ENCODE data around the gene ETV5.
A peak's percentile ranks its signal among the peaks of the same experiment; 100 is the strongest.

ETV5 gene

DNA sequence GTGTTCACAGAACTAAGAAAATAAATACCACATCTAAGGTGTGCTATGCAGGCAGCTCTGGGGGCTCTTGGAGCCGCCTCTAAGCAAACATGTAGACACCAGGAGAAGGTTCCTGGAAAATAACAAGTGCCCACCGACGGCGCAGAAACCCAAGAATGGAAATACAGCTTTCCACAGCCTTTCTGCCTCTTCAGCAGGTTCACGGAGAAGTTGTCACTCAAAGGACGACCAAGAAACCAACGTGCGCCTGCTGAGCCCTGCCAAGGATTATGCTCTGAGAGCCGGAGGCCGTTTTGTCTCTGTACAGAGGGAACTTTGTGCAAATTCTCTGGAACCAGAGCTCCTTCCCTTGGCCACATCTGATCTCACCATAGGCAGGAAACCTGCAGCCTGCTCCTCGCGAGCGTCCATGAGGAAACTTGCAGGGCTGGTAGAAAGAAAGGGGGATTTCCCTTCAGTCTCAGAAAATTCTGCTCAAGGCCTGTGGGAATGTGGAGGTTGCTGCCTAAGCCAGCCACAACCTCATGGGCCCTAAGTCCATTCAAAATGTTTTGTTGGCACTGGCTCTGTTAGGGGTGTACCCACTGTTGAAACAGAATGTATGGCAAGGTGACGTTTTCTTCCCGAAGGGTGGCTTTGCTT is 40.6 kb upstream of the ETV5 start:
- no peak for DNase-seq
- POLR2A ChIA-PET: no interaction called here
- H3K27ac ChIP-seq (ENCODE audit: insufficient read depth in 1 of 2, low read depth in 1 of 2, low read length in 2 of 2, poor library complexity in 1 of 2, severe bottlenecking in 2 of 2): no peak overlapping the region
- H3K4me1 ChIP-seq (ENCODE audit: control extremely low read depth in 1 of 4, control insufficient read depth in 4 of 4, insufficient read depth in 4 of 4, low read length in 3 of 4): peaks cover 9 to 18% (median 13%) of the 10 kb centered on the region in 4 experiments
- no peaks in the 10 kb centered on the region for H3K36me3 ChIP-seq (ENCODE audit: control insufficient read depth in 4 of 4, insufficient read depth in 4 of 4, low read length in 3 of 4)
- H3K27me3 ChIP-seq (replicated peaks in 2 of 5; ENCODE audit: control insufficient read depth in 4 of 5, insufficient read depth in 5 of 5, low read length in 4 of 5): no peaks in the 10 kb centered on the region
- 93% methylated on average over 15 of the region's 15 CpGs for WGBS (ENCODE audit: insufficient coverage)
- H3K4me3 ChIP-seq (ENCODE audit: control insufficient read depth in 1 of 7, extremely low read depth in 1 of 7, insufficient read depth in 4 of 7, low read depth in 2 of 7, low read length in 6 of 7): no peak overlapping the region
- H3K9me3 ChIP-seq (ENCODE audit: control extremely low read depth in 1 of 5, control insufficient read depth in 4 of 5, insufficient read depth in 2 of 5, low read depth in 1 of 5, low read length in 4 of 5): no peaks in the 10 kb centered on the region
- CTCF ChIA-PET: interaction anchor here (1.5 kb wide), 1 partner anchor 93 kb away, joined by 5 read pairs; no protein-coding TSS in a partner anchor

- no peak for DNase-seq
- ChIA-PET CTCF (interaction anchor here (1.1 kb wide), 1 partner anchor 18 kb away, joined by 3 read pairs; no protein-coding TSS in a partner anchor), POLR2A (no interaction called here)
- Histone ChIP-seq H3K36me3 (ENCODE audit: control insufficient read depth in 4 of 4, insufficient read depth in 4 of 4, low read length in 3 of 4) (no peaks in the 10 kb centered on the region), H3K4me3 (ENCODE audit: control insufficient read depth in 1 of 7, extremely low read depth in 1 of 7, insufficient read depth in 4 of 7, low read depth in 2 of 7, low read length in 6 of 7) (no peak overlapping the region), H3K27me3 (replicated peaks in 2 of 5; ENCODE audit: control insufficient read depth in 4 of 5, insufficient read depth in 5 of 5, low read length in 4 of 5) (no peaks in the 10 kb centered on the region), H3K4me1 (ENCODE audit: control extremely low read depth in 1 of 4, control insufficient read depth in 4 of 4, insufficient read depth in 4 of 4, low read length in 3 of 4) (peaks cover 4 to 13% (median 9%) of the 10 kb centered on the region in 4 experiments), H3K27ac (ENCODE audit: insufficient read depth in 1 of 2, low read depth in 1 of 2, low read length in 2 of 2, poor library complexity in 1 of 2, severe bottlenecking in 2 of 2) (no peak overlapping the region), H3K9me3 (ENCODE audit: control extremely low read depth in 1 of 5, control insufficient read depth in 4 of 5, insufficient read depth in 2 of 5, low read depth in 1 of 5, low read length in 4 of 5) (no peaks in the 10 kb centered on the region)
- WGBS (ENCODE audit: insufficient coverage): 97% methylated on average over 4 of the region's 5 CpGs
These were observed 35.4 kb upstream of the ETV5 start for GRCh38 chr3:186144257-186144656.

GRCh38 chr3:186143250-186143649 is 34.4 kb upstream of the ETV5 start:
- H3K4me3 ChIP-seq (ENCODE audit: control insufficient read depth in 1 of 7, extremely low read depth in 1 of 7, insufficient read depth in 4 of 7, low read depth in 2 of 7, low read length in 6 of 7): no peak overlapping the region
- 86% methylated on average over 1 of the region's 1 CpG for WGBS (ENCODE audit: insufficient coverage)

GRCh38 chr3:186142393-186142932 is 33.6 kb upstream of the ETV5 start:
- CTCF ChIA-PET: interaction anchor here (1.1 to 1.9 kb wide), 4 partner anchors 9 to 30 kb away, joined by 3 to 6 read pairs (median 4); no protein-coding TSS in a partner anchor
- no peak overlapping the region for H3K27ac ChIP-seq (ENCODE audit: insufficient read depth in 1 of 2, low read depth in 1 of 2, low read length in 2 of 2, poor library complexity in 1 of 2, severe bottlenecking in 2 of 2)
- H3K36me3 ChIP-seq (ENCODE audit: control insufficient read depth in 4 of 4, insufficient read depth in 4 of 4, low read length in 3 of 4): no peaks in the 10 kb centered on the region
- H3K27me3 ChIP-seq (replicated peaks in 2 of 5; ENCODE audit: control insufficient read depth in 4 of 5, insufficient read depth in 5 of 5, low read length in 4 of 5): no peaks in the 10 kb centered on the region
- H3K4me3 ChIP-seq (ENCODE audit: control insufficient read depth in 1 of 7, extremely low read depth in 1 of 7, insufficient read depth in 4 of 7, low read depth in 2 of 7, low read length in 6 of 7): no peak overlapping the region
- POLR2A ChIA-PET: no interaction called here
- DNase-seq: peak in 2 of 3 donors; percentile 62 to 74
- no peaks in the 10 kb centered on the region for H3K9me3 ChIP-seq (ENCODE audit: control extremely low read depth in 1 of 5, control insufficient read depth in 4 of 5, insufficient read depth in 2 of 5, low read depth in 1 of 5, low read length in 4 of 5)
- peaks cover 4 to 13% (median 8%) of the 10 kb centered on the region in 4 experiments for H3K4me1 ChIP-seq (ENCODE audit: control extremely low read depth in 1 of 4, control insufficient read depth in 4 of 4, insufficient read depth in 4 of 4, low read length in 3 of 4)

More at GRCh38 chr3:186143250-186143649, 34.4 kb upstream of the ETV5 start:
- Histone ChIP-seq H3K27me3 (replicated peaks in 2 of 5; ENCODE audit: control insufficient read depth in 4 of 5, insufficient read depth in 5 of 5, low read length in 4 of 5) (no peaks in the 10 kb centered on the region), H3K36me3 (ENCODE audit: control insufficient read depth in 4 of 4, insufficient read depth in 4 of 4, low read length in 3 of 4) (no peaks in the 10 kb centered on the region), H3K27ac (ENCODE audit: insufficient read depth in 1 of 2, low read depth in 1 of 2, low read length in 2 of 2, poor library complexity in 1 of 2, severe bottlenecking in 2 of 2) (no peak overlapping the region), H3K9me3 (ENCODE audit: control extremely low read depth in 1 of 5, control insufficient read depth in 4 of 5, insufficient read depth in 2 of 5, low read depth in 1 of 5, low read length in 4 of 5) (no peaks in the 10 kb centered on the region), H3K4me1 (ENCODE audit: control extremely low read depth in 1 of 4, control insufficient read depth in 4 of 4, insufficient read depth in 4 of 4, low read length in 3 of 4) (peaks cover 4 to 13% (median 8%) of the 10 kb centered on the region in 4 experiments)
- ChIA-PET POLR2A (no interaction called here), CTCF (interaction anchor here (1.1 to 1.9 kb wide), 4 partner anchors 9 to 29 kb away, joined by 3 to 6 read pairs (median 4); no protein-coding TSS in a partner anchor)
- no peak for DNase-seq

GRCh38 chr3:186141790-186142189 is 32.9 kb upstream of the ETV5 start:
- Histone ChIP-seq H3K27ac (ENCODE audit: insufficient read depth in 1 of 2, low read depth in 1 of 2, low read length in 2 of 2, poor library complexity in 1 of 2, severe bottlenecking in 2 of 2) (no peak overlapping the region), H3K36me3 (ENCODE audit: control insufficient read depth in 4 of 4, insufficient read depth in 4 of 4, low read length in 3 of 4) (no peaks in the 10 kb centered on the region), H3K4me3 (ENCODE audit: control insufficient read depth in 1 of 7, extremely low read depth in 1 of 7, insufficient read depth in 4 of 7, low read depth in 2 of 7, low read length in 6 of 7) (no peak overlapping the region), H3K27me3 (replicated peaks in 2 of 5; ENCODE audit: control insufficient read depth in 4 of 5, insufficient read depth in 5 of 5, low read length in 4 of 5) (no peaks in the 10 kb centered on the region), H3K4me1 (ENCODE audit: control extremely low read depth in 1 of 4, control insufficient read depth in 4 of 4, insufficient read depth in 4 of 4, low read length in 3 of 4) (peaks cover 4 to 13% (median 8%) of the 10 kb centered on the region in 4 experiments), H3K9me3 (ENCODE audit: control extremely low read depth in 1 of 5, control insufficient read depth in 4 of 5, insufficient read depth in 2 of 5, low read depth in 1 of 5, low read length in 4 of 5) (no peaks in the 10 kb centered on the region)
- WGBS (ENCODE audit: insufficient coverage): 100% methylated on average over 2 of the region's 2 CpGs
- DNase-seq: no peak
- POLR2A ChIA-PET: no interaction called here
- CTCF ChIA-PET: interaction anchor here (1.3 to 1.9 kb wide), 2 partner anchors 8 to 18 kb away, joined by 5 to 6 read pairs; no protein-coding TSS in a partner anchor

GRCh38 chr3:186138272-186138981 is 29.5 kb upstream of the ETV5 start:
- WGBS (ENCODE audit: insufficient coverage): 89% methylated on average over 10 of the region's 12 CpGs
- POLR2A ChIA-PET: no interaction called here
- H3K4me3 ChIP-seq (ENCODE audit: control insufficient read depth in 1 of 7, extremely low read depth in 1 of 7, insufficient read depth in 4 of 7, low read depth in 2 of 7, low read length in 6 of 7): no peak overlapping the region

More at GRCh38 chr3:186138272-186138981, 29.5 kb upstream of the ETV5 start:
- Histone ChIP-seq H3K4me1 (ENCODE audit: control extremely low read depth in 1 of 4, control insufficient read depth in 4 of 4, insufficient read depth in 4 of 4, low read length in 3 of 4) (peaks cover 4 to 13% (median 8%) of the 10 kb centered on the region in 4 experiments), H3K27me3 (replicated peaks in 2 of 5; ENCODE audit: control insufficient read depth in 4 of 5, insufficient read depth in 5 of 5, low read length in 4 of 5) (no peaks in the 10 kb centered on the region), H3K27ac (ENCODE audit: insufficient read depth in 1 of 2, low read depth in 1 of 2, low read length in 2 of 2, poor library complexity in 1 of 2, severe bottlenecking in 2 of 2) (no peak overlapping the region), H3K9me3 (ENCODE audit: control extremely low read depth in 1 of 5, control insufficient read depth in 4 of 5, insufficient read depth in 2 of 5, low read depth in 1 of 5, low read length in 4 of 5) (no peaks in the 10 kb centered on the region), H3K36me3 (ENCODE audit: control insufficient read depth in 4 of 4, insufficient read depth in 4 of 4, low read length in 3 of 4) (no peaks in the 10 kb centered on the region)
- no peak for DNase-seq
- CTCF ChIA-PET: interaction anchor here (0.5 to 1.6 kb wide), 3 partner anchors 12 to 70 kb away, joined by 3 to 4 read pairs (median 3); no protein-coding TSS in a partner anchor
